GM12878 (cell line): ENCODE results near the gene TM4SF4. TPM values are rescaled to one million over a fixed set of nuclear protein-coding genes. Genes with fewer than 3 reads are reported as not detected.

ENCODE experiments used
- ATAC-seq: fragments of 200-7000 bp; cut with Tn5 transposase; 3 replicates; pipeline ENCODE4 v1.9.1; 2020; ENCODE audit warnings: mild to moderate bottlenecking, moderate library complexity
- BruUV-seq: library from RNA; stranded (reverse); fragments of 400-500 nt; replicated peaks from 2 replicates; lab custom pipeline; 2021; lab: Mats Ljungman, UMichigan
- CTCF ChIA-PET: fragments of 300-600 bp; sonication (Branson Sonifier 250); formaldehyde crosslinking; extraction: SDS; loops from one replicate; lab custom pipeline; 2021; ENCODE audit warnings: inconsistent platforms; lab: Yijun Ruan, JAX
- POLR2A ChIA-PET: fragments of 350-600 bp; formaldehyde crosslinking; extraction: SDS; loops from one replicate; lab custom pipeline; 2021; ENCODE audit warnings: inconsistent platforms; lab: Charles Lee
- RAD21 ChIA-PET: fragments of 300-600 bp; sonication (Branson Sonifier 250); formaldehyde crosslinking; loops from one replicate; lab custom pipeline; 2023; ENCODE audit warnings: antibody characterized with exemption; ENCODE audit not compliant: unreplicated experiment; lab: Charles Lee
- SMC1A ChIA-PET: fragments of 300-600 bp; sonication (Branson Sonifier 250); formaldehyde crosslinking; loops from one replicate; lab custom pipeline; 2023; ENCODE audit not compliant: unreplicated experiment, uncharacterized antibody; lab: Charles Lee
- DNase-seq: peaks from one replicate; pipeline ENCODE4 v3.0.0-alpha.2; 2011; ENCODE audit warnings: low read depth, low spot score
- FAIRE-seq: peaks from 3 replicates; lab custom pipeline; 2011; peaks lifted over from hg19 to GRCh38; lab: Jason Lieb, UNC
- H2AFZ ChIP-seq: 2 replicates; pipeline ENCODE4 v1.6.0; 2011; ENCODE audit warnings: low read depth, low read length, control low read depth; ENCODE audit not compliant: control insufficient read depth
- H3K27ac ChIP-seq: 2 replicates; pipeline ENCODE4 v1.5.1; 2011; ENCODE audit warnings: control low read depth; ENCODE audit not compliant: control insufficient read depth, insufficient read depth
- H3K27me3 ChIP-seq, 2 experiments: replicated peaks in 1 of 2; 2 replicates each; pipeline versions ENCODE4 v1.6.0 to v1.6.1; 2011; ENCODE audit warnings: low read length in 1 of 2; ENCODE audit not compliant: control insufficient read depth in 2 of 2, insufficient read depth in 2 of 2
- H3K36me3 ChIP-seq, 2 experiments: 2 replicates each; pipeline ENCODE4 v1.5.1; 2011; ENCODE audit warnings: low read length in 1 of 2; ENCODE audit not compliant: control insufficient read depth in 2 of 2, insufficient read depth in 2 of 2
- H3K4me1 ChIP-seq: 2 replicates; pipeline ENCODE4 v1.6.1; 2011; ENCODE audit warnings: mild to moderate bottlenecking, low read length, moderate library complexity, mixed read lengths; ENCODE audit not compliant: control insufficient read depth, insufficient read depth
- H3K4me2 ChIP-seq: 2 replicates; pipeline ENCODE4 v1.6.0; 2011; ENCODE audit warnings: control low read depth; ENCODE audit not compliant: control insufficient read depth, insufficient read depth
- H3K4me3 ChIP-seq: fragments of 200-600 bp; sonication (generic); 2 replicates; pipeline ENCODE4 v1.5.1; 2016
- H3K79me2 ChIP-seq: 2 replicates; pipeline ENCODE4 v1.6.0; 2011; ENCODE audit warnings: low read length; ENCODE audit not compliant: control insufficient read depth, insufficient read depth
- H3K9ac ChIP-seq: 2 replicates; pipeline ENCODE4 v1.8.0; 2011; ENCODE audit warnings: low read length, control low read depth, mixed read lengths; ENCODE audit not compliant: control insufficient read depth, insufficient read depth
- H3K9me3 ChIP-seq: replicated peaks from 3 replicates; pipeline ENCODE4 v1.5.1; 2011; ENCODE audit warnings: mild to moderate bottlenecking, low read length; ENCODE audit not compliant: control insufficient read depth, insufficient read depth
- H4K20me1 ChIP-seq: 2 replicates; pipeline ENCODE4 v1.6.0; 2011; ENCODE audit not compliant: control insufficient read depth, insufficient read depth
- BHLHE40 ChIP-seq, 2 experiments: fragments of 450-650 bp in 1 of 2; IDR thresholded peaks; 2 replicates each; pipeline ENCODE4 v1.6.1; 2011 to 2017; ENCODE audit warnings: low read depth in 2 of 2, borderline replicate concordance in 1 of 2, improper control_type of control experiment in 1 of 2, low read length in 1 of 2, mild to moderate bottlenecking in 1 of 2
- E2F4 ChIP-seq: IDR thresholded peaks from 2 replicates; pipeline ENCODE4 v1.6.1; 2012; ENCODE audit warnings: low read depth, low read length, improper control_type of control experiment
- IRF4 ChIP-seq: IDR thresholded peaks from 2 replicates; pipeline ENCODE4 v1.6.1; 2011; ENCODE audit warnings: low read depth, low read length
- NBN ChIP-seq: fragments of 450-650 bp; IDR thresholded peaks from 2 replicates; pipeline ENCODE4 v1.6.1; 2016
- RAD21 ChIP-seq: IDR thresholded peaks from 2 replicates; pipeline ENCODE4 v1.6.1; 2011; ENCODE audit warnings: mild to moderate bottlenecking, low read depth, low read length, moderate library complexity; ENCODE audit not compliant: insufficient read depth
- ZSCAN29 ChIP-seq: fragments of 450-650 bp; IDR thresholded peaks from 2 replicates; pipeline ENCODE4 v1.6.1; 2017; ENCODE audit warnings: mild to moderate bottlenecking, moderate library complexity
- WGBS: methylation state at CpG from one replicate; pipeline ENCODE4 v1.1.6; 2016; ENCODE audit warnings: low lambda C conversion rate; ENCODE audit not compliant: insufficient replicate concordance, insufficient coverage; ENCODE audit errors: missing lambda C conversion rate; 5-methylcytosine and 5-hydroxymethylcytosine counted together
- in situ Hi-C: fragments of 300-500 bp; cut with MboI; formaldehyde crosslinking; loops from 9 replicates; pipeline ENCODE4 v1.14.3; 2018; ENCODE audit warnings: mixed read lengths
- intact Hi-C: fragments of 100-400 bp; cut with micrococcal nuclease; formaldehyde crosslinking; loops from one replicate; pipeline ENCODE4 v1.14.2; 2022; ENCODE audit not compliant: unreplicated experiment
- polyA plus RNA-seq, 11 experiments: library from polyadenylated mRNA; depleted of rRNA in 4 of 11; unstranded in 6 of 11; stranded (reverse) in 5 of 11; fragments of >200 nt; fragmentation: Nextera tagmentation in 4 of 11; fragmentation: Illumina TruSeq in 1 of 11; extraction: Ambion mirVana in 4 of 11; extraction: Trizol in 1 of 11; gene quantifications; 1 replicate in 1 of 11; 2 replicates in 10 of 11; pipeline versions ENCODE4 v1.2.1 to v1.2.3, GENCODE V29; 2011 to 2016; ENCODE audit warnings: inconsistent platforms in 2 of 11, missing spikeins in 2 of 11, low read depth in 1 of 11
- total RNA-seq, 4 experiments: library from RNA; depleted of rRNA in 3 of 4; stranded (reverse); fragments of >200 nt in 3 of 4; fragmentation: Illumina TruSeq in 1 of 4; extraction: Trizol in 1 of 4; gene quantifications; 2 replicates each; pipeline versions ENCODE4 v1.2.1 to v1.2.3, GENCODE V29; 2013 to 2021

Gene TM4SF4
- total and polyA plus RNA-seq, 10 of the 15 experiments (the other 5 are each of a cell fraction or from before 2014, with no cell fraction given): 0.06 to 1.3 TPM; not detected in 8

GRCh38 chr3:149441642-149442041, 32.9 kb upstream of the TM4SF4 start:
- Histone ChIP-seq H3K27me3 (no peaks in the 10 kb centered on the region; a peak in 1 of 4 replicates), H3K4me3 (no peak overlapping the region), H3K4me2 (no peak overlapping the region), H3K27ac (no peak overlapping the region), H3K9ac (no peak overlapping the region), H3K36me3 (no peaks in the 10 kb centered on the region), H4K20me1 (no peaks in the 10 kb centered on the region), H2AFZ (no peak overlapping the region), H3K79me2 (no peaks in the 10 kb centered on the region), H3K9me3 (no peaks in the 10 kb centered on the region), H3K4me1 (no peaks in the 10 kb centered on the region)
- CTCF ChIA-PET: interaction anchor here (1.4 kb wide), 1 partner anchor 18 kb away, joined by 5 read pairs; no protein-coding TSS in a partner anchor
- WGBS: 90% methylated on average over 1 of the region's 1 CpG
- BruUV-seq: no TSS peak
- DNase-seq (no peak), FAIRE-seq (no peak), ATAC-seq (no peak)
- SMC1A ChIA-PET: interaction anchor here (0.6 to 2.0 kb wide), 8 partner anchors 9 to 41 kb away, joined by 3 to 14 read pairs (median 3); no protein-coding TSS in a partner anchor
- intact Hi-C loops: no loop called here
- POLR2A ChIA-PET: interaction anchor here (0.6 to 1.4 kb wide), 2 partner anchors 22 to 280 kb away, joined by 5 to 9 read pairs; no protein-coding TSS in a partner anchor
- RAD21 ChIA-PET: interaction anchor here (1.9 kb wide), 1 partner anchor 25 kb away, joined by 7 read pairs; no protein-coding TSS in a partner anchor
- in situ Hi-C loops: no loop called here
- TF ChIP-seq NBN (no peak), BHLHE40 (IDR thresholded peaks at IDR 0.05; ENCODE audit: borderline replicate concordance in 1 of 2, low read depth in 2 of 2, low read length in 1 of 2) (no peak), E2F4 (no peak), IRF4 (no peak), ZSCAN29 (no peak), RAD21 (no peak)
